NB4 (cell line): ENCODE measurements around the gene CRYM.

Experiments
- DNase-seq: peaks from one replicate; pipeline ENCODE4 v3.0.0; 2010; ENCODE audit warnings: low read depth
- H3K4me3 ChIP-seq: one replicate; pipeline ENCODE4 v1.5.1; 2011; ENCODE audit warnings: mild to moderate bottlenecking, low read depth, low read length, moderate library complexity
- MYC ChIP-seq: IDR thresholded peaks from 2 replicates; pipeline ENCODE4 v1.6.1; 2011; ENCODE audit warnings: low read depth, low read length
- POLR2A ChIP-seq: IDR thresholded peaks from 2 replicates; pipeline ENCODE4 v1.6.1; 2011; ENCODE audit warnings: mild to moderate bottlenecking; ENCODE audit not compliant: insufficient read length; ENCODE audit errors: extremely low read depth
- TF ChIP-seq, protein P1 (sequence below): IDR thresholded peaks from one replicate; pipeline ENCODE4 v1.5.1; 2012; ENCODE audit warnings: low read depth, low read length
- TF ChIP-seq, protein P2 (sequence below): IDR thresholded peaks from 2 replicates; pipeline ENCODE4 v1.6.1; 2011; ENCODE audit warnings: low read depth, low read length

Gene CRYM

DNA sequence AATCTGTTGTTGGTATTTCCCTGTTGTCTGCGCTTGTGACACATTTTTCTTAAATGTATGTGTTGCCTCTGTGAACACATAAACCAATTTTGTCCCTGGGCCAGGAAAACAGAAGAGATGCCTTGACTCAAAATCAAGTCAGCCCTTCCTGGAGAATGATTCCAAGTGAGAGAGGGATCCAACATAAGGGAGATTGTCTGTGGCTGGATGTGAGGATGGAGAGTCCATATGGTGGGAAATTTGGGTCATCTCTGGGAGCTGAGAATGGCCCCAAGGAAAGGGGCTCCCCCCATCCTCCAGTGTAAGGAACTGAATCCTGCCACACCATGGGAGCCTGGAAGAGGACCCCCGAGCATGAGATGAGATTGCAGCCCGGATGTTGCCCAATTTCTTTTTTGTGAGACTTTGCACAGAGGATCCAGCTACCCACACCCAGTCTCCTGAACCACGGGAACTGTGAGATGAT is 13.5 kb downstream of the CRYM start:
- DNase-seq = no peak
- H3K4me3 ChIP-seq = no peak overlapping the region
- TF ChIP-seq, protein P1, sequence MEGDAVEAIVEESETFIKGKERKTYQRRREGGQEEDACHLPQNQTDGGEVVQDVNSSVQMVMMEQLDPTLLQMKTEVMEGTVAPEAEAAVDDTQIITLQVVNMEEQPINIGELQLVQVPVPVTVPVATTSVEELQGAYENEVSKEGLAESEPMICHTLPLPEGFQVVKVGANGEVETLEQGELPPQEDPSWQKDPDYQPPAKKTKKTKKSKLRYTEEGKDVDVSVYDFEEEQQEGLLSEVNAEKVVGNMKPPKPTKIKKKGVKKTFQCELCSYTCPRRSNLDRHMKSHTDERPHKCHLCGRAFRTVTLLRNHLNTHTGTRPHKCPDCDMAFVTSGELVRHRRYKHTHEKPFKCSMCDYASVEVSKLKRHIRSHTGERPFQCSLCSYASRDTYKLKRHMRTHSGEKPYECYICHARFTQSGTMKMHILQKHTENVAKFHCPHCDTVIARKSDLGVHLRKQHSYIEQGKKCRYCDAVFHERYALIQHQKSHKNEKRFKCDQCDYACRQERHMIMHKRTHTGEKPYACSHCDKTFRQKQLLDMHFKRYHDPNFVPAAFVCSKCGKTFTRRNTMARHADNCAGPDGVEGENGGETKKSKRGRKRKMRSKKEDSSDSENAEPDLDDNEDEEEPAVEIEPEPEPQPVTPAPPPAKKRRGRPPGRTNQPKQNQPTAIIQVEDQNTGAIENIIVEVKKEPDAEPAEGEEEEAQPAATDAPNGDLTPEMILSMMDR = no peak
- TF ChIP-seq, protein P2, sequence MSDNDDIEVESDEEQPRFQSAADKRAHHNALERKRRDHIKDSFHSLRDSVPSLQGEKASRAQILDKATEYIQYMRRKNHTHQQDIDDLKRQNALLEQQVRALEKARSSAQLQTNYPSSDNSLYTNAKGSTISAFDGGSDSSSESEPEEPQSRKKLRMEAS = no peak
- TF ChIP-seq POLR2A (no peak), MYC (no peak)

DNA sequence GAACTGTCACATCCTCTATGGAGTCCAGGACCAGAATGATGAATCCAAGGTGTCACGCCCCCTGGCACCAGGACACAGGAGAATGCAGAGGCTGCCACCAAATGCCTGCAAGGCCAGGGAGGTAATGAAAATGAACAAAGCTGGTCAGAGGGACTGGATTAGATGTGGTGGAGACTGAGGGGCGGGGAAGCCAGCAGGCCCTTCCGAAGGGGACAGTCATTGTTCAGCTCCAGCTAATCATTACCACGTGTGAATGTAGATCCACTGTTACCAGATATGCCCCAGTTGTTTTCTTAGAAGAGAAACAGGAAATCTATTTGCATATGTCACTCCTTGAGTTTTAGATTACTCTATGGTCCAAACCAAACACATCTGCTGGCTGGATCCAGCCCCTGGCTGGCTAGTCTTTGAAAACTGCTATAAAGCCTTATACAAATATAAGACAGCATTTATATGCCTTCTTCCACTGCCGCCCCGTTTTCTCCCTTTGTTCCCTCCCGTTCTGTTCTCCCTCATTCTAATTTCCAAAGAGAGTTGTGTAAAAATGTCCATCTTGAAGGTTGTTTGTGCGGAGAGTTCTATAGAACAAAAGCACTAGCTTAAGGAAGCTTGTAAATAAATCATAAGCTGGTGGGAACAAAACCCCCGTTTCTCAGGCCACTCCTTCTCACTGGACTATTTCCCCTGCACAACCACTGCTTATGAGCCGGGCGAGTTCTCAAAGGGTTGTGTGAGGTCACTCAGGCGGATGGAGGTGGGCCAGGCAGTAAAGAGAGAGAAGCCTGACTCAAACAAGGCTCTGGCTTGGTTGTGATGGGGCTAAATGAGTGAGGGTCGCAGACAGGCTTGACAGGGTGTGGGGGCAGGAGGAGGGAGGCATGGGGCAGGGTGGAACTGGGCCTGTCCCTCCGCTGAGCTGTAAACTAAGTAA is 14.2 kb downstream of the CRYM start:
- TF ChIP-seq, protein P2 = no peak
- TF ChIP-seq, protein P1 = no peak
- TF ChIP-seq MYC (no peak), POLR2A (no peak)
- no peak for DNase-seq

DNA sequence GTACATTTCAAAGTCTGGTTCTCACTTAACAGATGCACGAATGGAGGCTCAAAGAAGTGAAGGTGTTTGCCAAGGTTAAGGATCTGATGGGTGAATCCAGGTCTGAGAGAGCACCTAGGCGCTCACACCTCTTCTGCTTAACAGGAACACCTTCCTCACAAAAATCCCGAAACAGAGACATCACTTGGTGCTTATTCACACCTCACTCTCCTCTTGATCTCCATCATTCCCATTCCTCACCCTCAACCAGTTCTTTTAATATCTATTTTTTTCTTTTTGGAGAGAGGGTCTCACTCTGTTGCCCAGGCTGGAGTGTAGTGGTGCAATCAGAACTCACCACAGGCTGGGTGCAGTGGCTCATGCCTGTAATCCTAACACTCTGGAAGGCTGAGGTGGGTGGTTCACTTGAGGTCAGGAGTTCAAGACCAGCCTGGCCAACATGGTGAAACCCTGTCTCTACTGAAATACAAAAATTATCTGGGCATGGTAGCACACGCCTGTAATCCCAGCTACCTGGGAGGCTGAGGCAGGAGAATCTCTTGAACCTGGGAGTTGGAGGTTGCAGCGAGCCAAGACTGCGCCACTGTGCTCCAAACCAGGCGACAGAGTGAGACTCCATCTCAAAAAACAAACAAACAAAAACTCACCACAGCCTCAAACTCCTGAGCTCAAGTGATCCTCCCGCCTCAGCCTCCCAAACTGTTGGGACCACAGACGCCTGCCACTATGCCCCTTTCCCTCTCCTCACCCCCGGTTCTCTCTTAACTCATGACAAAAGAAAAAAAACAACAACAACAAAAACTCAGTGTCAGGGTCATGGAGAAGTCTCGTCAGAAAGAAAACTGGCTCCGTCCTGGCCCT is 15.1 kb downstream of the CRYM start:
- no peak for TF ChIP-seq POLR2A
- TF ChIP-seq, protein P1 = no peak
- TF ChIP-seq, protein P2 = no peak
- no peak for TF ChIP-seq MYC
- no peak for DNase-seq
- H3K4me3 ChIP-seq = no peak overlapping the region

More for the DNA sequence above, 14.2 kb downstream of the CRYM start:
- no peak overlapping the region for H3K4me3 ChIP-seq

DNA sequence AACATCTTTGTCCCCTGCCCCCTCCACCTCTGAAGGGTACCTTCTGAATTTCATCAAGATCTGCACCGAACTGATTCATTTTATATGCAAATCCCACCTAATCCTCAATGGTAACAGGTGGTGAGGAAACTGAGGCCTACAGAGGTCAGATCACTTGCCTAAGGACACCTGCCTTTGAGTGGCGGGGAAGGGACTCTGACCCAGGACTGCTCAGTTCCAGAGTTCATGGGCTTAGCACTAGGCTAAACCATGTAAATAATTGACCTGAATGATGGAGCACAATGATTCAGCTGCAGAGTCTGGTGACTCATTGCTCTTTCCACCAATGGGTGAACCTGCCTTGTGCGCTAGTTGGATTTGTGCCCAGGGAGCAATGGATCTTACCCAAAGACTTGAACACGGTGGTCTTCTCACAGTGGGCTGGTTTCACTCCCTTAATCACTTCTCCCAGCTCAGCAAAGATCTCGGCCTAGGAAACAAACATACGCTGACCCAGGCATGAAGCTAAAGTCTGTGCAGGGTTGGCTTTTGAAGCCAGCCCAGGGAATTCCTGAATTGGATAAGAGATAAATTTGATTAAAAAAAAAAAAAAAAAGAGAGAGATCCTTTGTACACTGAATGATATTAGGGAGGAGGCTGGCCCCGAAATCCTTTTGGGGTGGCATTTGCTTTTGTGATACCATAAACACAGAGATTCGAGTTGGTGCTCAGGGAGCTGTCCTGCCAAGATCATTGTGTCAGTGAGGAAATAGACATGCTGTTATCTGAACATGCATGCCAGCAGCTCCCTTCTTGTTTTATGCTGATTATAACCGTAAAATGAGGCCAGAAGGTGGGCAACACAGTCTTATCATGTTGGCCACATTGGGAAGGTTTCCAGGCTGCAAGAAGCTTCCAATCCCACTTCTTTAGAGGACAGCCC is 17.0 kb downstream of the CRYM start:
- H3K4me3 ChIP-seq = no peak overlapping the region
- DNase-seq = no peak
- TF ChIP-seq, protein P2 = no peak
- TF ChIP-seq, protein P1 = no peak
- TF ChIP-seq POLR2A (no peak), MYC (no peak)

DNA sequence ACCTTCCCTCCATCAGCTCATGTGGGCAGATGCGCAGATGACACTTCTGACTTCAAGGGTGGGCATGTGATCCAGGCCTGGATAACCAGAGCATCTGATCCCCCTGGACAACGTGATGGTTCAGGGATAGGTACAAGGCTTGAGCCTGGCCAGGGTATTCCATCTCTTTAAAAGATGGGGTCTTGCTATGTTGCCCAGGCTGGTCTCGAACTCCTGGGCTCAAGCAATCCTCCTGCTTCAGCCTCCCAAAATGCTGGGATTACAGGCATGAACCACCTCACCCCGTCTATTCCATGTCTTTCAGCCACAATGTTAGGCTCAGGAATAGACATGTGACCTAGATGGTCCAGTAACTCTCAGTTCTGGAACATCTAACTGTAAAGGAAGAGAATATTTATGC is 20.8 kb downstream of the CRYM start:
- TF ChIP-seq MYC = no peak
- no peak overlapping the region for H3K4me3 ChIP-seq

More for the DNA sequence above, 20.8 kb downstream of the CRYM start:
- DNase-seq = no peak
